SK-N-SH (cell line): ENCODE measurements around the gene ADGRA1. TPM values are rescaled to one million over a fixed set of nuclear protein-coding genes. Genes with fewer than 3 reads are reported as not detected.

Experiments
- CTCF ChIA-PET: fragments of 300-600, 350-600 bp; formaldehyde crosslinking; extraction: SDS; loops from one replicate; lab custom pipeline; 2021; lab: Yijun Ruan, JAX
- POLR2A ChIA-PET: fragments of 350-600 bp; sonication (Branson Sonifier 250); formaldehyde crosslinking; extraction: SDS; loops from one replicate; lab custom pipeline; 2020; ENCODE audit warnings: antibody characterized with exemption, inconsistent platforms; lab: Yijun Ruan, JAX
- DNase-seq: peaks from one replicate; pipeline ENCODE4 v3.0.0; 2012
- H2AFZ ChIP-seq: fragments of 200-600 bp; sonication (generic); 2 replicates; pipeline ENCODE4 v1.8.1; 2016; ENCODE audit warnings: antibody characterized with exemption, mild to moderate bottlenecking, low read depth
- H3F3A ChIP-seq: fragments of 200-600 bp; sonication (generic); replicated peaks from 2 replicates; pipeline ENCODE3; 2016; ENCODE audit warnings: antibody characterized with exemption, mild to moderate bottlenecking; ENCODE audit not compliant: insufficient read depth
- H3K27ac ChIP-seq, 2 experiments: fragments of 200-500 bp in 1 of 2; fragments of 200-600 bp in 1 of 2; sonication (Bioruptor generic) in 1 of 2; sonication (generic), shearing (Covaris generic) in 1 of 2; 2 replicates each; pipeline versions ENCODE4 v1.5.1 to v1.6.1; 2014 to 2016; ENCODE audit warnings: low read depth in 2 of 2, inconsistent platforms in 1 of 2, low read length in 1 of 2, mild to moderate bottlenecking in 1 of 2, mixed read lengths in 1 of 2
- H3K27me3 ChIP-seq: fragments of 200-600 bp; sonication (generic), shearing (Covaris generic); 2 replicates; pipeline ENCODE4 v1.6.1; 2016; ENCODE audit warnings: mixed run types; ENCODE audit not compliant: insufficient read depth
- H3K36me3 ChIP-seq, 2 experiments: fragments of 200-500 bp in 1 of 2; fragments of 200-600 bp in 1 of 2; sonication (Bioruptor generic) in 1 of 2; sonication (generic) in 1 of 2; replicated peaks in 1 of 2; 2 replicates each; pipeline versions ENCODE3 to v1.5.1; 2014 to 2016; ENCODE audit warnings: low read length in 1 of 2, mild to moderate bottlenecking in 1 of 2; ENCODE audit not compliant: insufficient read depth in 2 of 2, control insufficient read depth in 1 of 2
- H3K4me1 ChIP-seq, 2 experiments: fragments of 200-500 bp in 1 of 2; fragments of 200-600 bp in 1 of 2; sonication (Bioruptor generic) in 1 of 2; sonication (generic), shearing (Covaris generic) in 1 of 2; 2 replicates each; pipeline versions ENCODE4 v1.5.1 to v1.6.1; 2014 to 2016; ENCODE audit warnings: low read depth in 1 of 2, low read length in 1 of 2, mixed run types in 1 of 2; ENCODE audit not compliant: insufficient read depth in 2 of 2, control insufficient read depth in 1 of 2
- H3K4me2 ChIP-seq: fragments of 200-600 bp; sonication (generic), shearing (Covaris generic); 2 replicates; pipeline ENCODE4 v1.6.1; 2017; ENCODE audit warnings: mixed run types
- H3K4me3 ChIP-seq, 2 experiments: fragments of 200-500 bp in 1 of 2; fragments of 200-600 bp in 1 of 2; sonication (Bioruptor generic) in 1 of 2; sonication (generic), shearing (Covaris generic) in 1 of 2; 2 replicates each; pipeline versions ENCODE4 v1.5.1 to v1.8.1; 2014 to 2016; ENCODE audit warnings: low read depth in 2 of 2, inconsistent platforms in 1 of 2, low read length in 1 of 2, mild to moderate bottlenecking in 1 of 2, mixed read lengths in 1 of 2, moderate library complexity in 1 of 2
- H3K79me2 ChIP-seq: fragments of 200-600 bp; sonication (generic); 2 replicates; pipeline ENCODE4 v1.8.1; 2017; ENCODE audit warnings: mild to moderate bottlenecking; ENCODE audit not compliant: insufficient read depth
- H3K9ac ChIP-seq: fragments of 200-600 bp; sonication (generic); 2 replicates; pipeline ENCODE4 v1.6.1; 2017; ENCODE audit warnings: mixed run types
- H3K9me2 ChIP-seq: fragments of 200-600 bp; sonication (generic); 2 replicates; pipeline ENCODE4 v1.6.1; 2017; ENCODE audit warnings: mixed run types
- H3K9me3 ChIP-seq: fragments of 200-600 bp; sonication (generic); 2 replicates; pipeline ENCODE4 v1.6.1; 2017; ENCODE audit warnings: mixed run types, mild to moderate bottlenecking, moderate library complexity
- H4K20me1 ChIP-seq: fragments of 200-600 bp; sonication (generic); 2 replicates; pipeline ENCODE4 v1.6.1; 2017; ENCODE audit warnings: mild to moderate bottlenecking, mixed run types; ENCODE audit not compliant: insufficient read depth
- CTCF ChIP-seq: fragments of 200-600 bp; sonication (generic); IDR thresholded peaks from 2 replicates; pipeline ENCODE4 v1.6.1; 2017; ENCODE audit warnings: antibody characterized with exemption, mild to moderate bottlenecking, moderate library complexity
- EP300 ChIP-seq, 2 experiments: IDR thresholded peaks; 2 replicates each; pipeline versions ENCODE4 v1.4.0 to v1.6.1; 2012; ENCODE audit warnings: borderline replicate concordance in 1 of 2, low read depth in 1 of 2, low read length in 1 of 2
- FOSL2 ChIP-seq: IDR thresholded peaks from 2 replicates; pipeline ENCODE4 v1.4.0; 2012; ENCODE audit warnings: low read depth, mild to moderate bottlenecking, moderate library complexity, borderline replicate concordance
- RAD21 ChIP-seq: IDR thresholded peaks from 2 replicates; pipeline ENCODE4 v1.6.1; 2012; ENCODE audit warnings: mild to moderate bottlenecking, low read length
- RCOR1 ChIP-seq: fragments of 150-350 bp; IDR thresholded peaks from 2 replicates; pipeline ENCODE4 v1.6.1; 2017; ENCODE audit warnings: antibody characterized with exemption, low read length
- REST ChIP-seq: IDR thresholded peaks from 2 replicates; pipeline ENCODE4 v1.6.1; 2012; ENCODE audit warnings: mild to moderate bottlenecking, low read depth, low read length, moderate library complexity
- RFX5 ChIP-seq: IDR thresholded peaks from 2 replicates; pipeline ENCODE4 v1.6.1; 2012; ENCODE audit warnings: mild to moderate bottlenecking, improper control_type of control experiment, low read length
- SMC3 ChIP-seq: IDR thresholded peaks from 2 replicates; pipeline ENCODE4 v1.6.1; 2012; ENCODE audit warnings: low read depth, low read length, improper control_type of control experiment
- WGBS: methylation state at CpG from one replicate; pipeline ENCODE4 v1.1.6; 2017; ENCODE audit warnings: low lambda C conversion rate; 5-methylcytosine and 5-hydroxymethylcytosine counted together
- polyA plus RNA-seq, 3 experiments: library from polyadenylated mRNA; depleted of rRNA; stranded (reverse); fragments of >200 nt; gene quantifications; 2 replicates each; pipeline ENCODE4 v1.2.3, GENCODE V29; 2012

The ADGRA1 gene
- polyA plus RNA-seq, 1 of the 3 experiments (the other 2 are of a cell fraction) = not detected

GRCh38 chr10:133106516-133106915 lies 18.8 kb downstream of the ADGRA1 start:
- ChIA-PET CTCF (no interaction called here), POLR2A (no interaction called here)
- no peak overlapping the region for H3K9ac ChIP-seq
- no peak overlapping the region for H2AFZ ChIP-seq
- no peak for TF ChIP-seq FOSL2
- no peak for TF ChIP-seq RAD21
- TF ChIP-seq EP300 (IDR thresholded peaks at IDR 0.05; ENCODE audit: borderline replicate concordance in 1 of 2, low read depth in 1 of 2, low read length in 1 of 2) = no peak
- TF ChIP-seq CTCF = no peak
- no peak for TF ChIP-seq RFX5
- no peak for TF ChIP-seq RCOR1
- H3F3A ChIP-seq = no peaks in the 10 kb centered on the region
- H3K36me3 ChIP-seq = no peaks in the 10 kb centered on the region
- H4K20me1 ChIP-seq = no peaks in the 10 kb centered on the region
- H3K27ac ChIP-seq = no peak overlapping the region
- H3K4me2 ChIP-seq = no peak overlapping the region
- H3K9me2 ChIP-seq = no peaks in the 10 kb centered on the region
- H3K27me3 ChIP-seq = no peaks in the 10 kb centered on the region
- no peaks in the 10 kb centered on the region for H3K4me1 ChIP-seq
- H3K79me2 ChIP-seq = no peaks in the 10 kb centered on the region
- DNase-seq = no peak
- WGBS = 69% methylated on average over 6 of the region's 18 CpGs
- H3K9me3 ChIP-seq = no peaks in the 10 kb centered on the region
- H3K4me3 ChIP-seq = no peak overlapping the region

- Histone ChIP-seq H3K36me3 (no peaks in the 10 kb centered on the region), H3K4me3 (no peak overlapping the region), H2AFZ (no peak overlapping the region), H3K79me2 (no peaks in the 10 kb centered on the region), H3K9me3 (no peaks in the 10 kb centered on the region), H3K9me2 (no peaks in the 10 kb centered on the region), H3K27me3 (no peaks in the 10 kb centered on the region), H3K4me1 (no peaks in the 10 kb centered on the region), H3K27ac (no peak overlapping the region), H4K20me1 (no peaks in the 10 kb centered on the region), H3K4me2 (no peak overlapping the region), H3K9ac (no peak overlapping the region), H3F3A (no peaks in the 10 kb centered on the region)
- WGBS = 10% methylated on average over 1 of the region's 1 CpG
- TF ChIP-seq RCOR1 (no peak), CTCF (no peak), SMC3 (no peak), REST (no peak)
- CTCF ChIA-PET = no interaction called here
- no peak for DNase-seq
- POLR2A ChIA-PET = no interaction called here
These were observed 19.7 kb downstream of the ADGRA1 start for GRCh38 chr10:133107442-133107841.
